Measurements from ENCODE around the gene CCR1.
"Not testable (repeated sequence)": the region's sequence is repeated elsewhere in the genome, so short reads cannot be mapped to it uniquely, and the experiment has no call there.

CCR1 gene

GRCh38 chr3:46214751-46215352, 6.7 kb upstream of the CCR1 start:
- intact Hi-C loops (cut with DNase I) = loop anchor here (10.0 kb wide), 1 partner anchor 130 kb away; no protein-coding TSS in a partner anchor
- no peak for DNase-seq

- intact Hi-C loops (cut with DNase I) = loop anchor here (10.0 kb wide), 1 partner anchor 128 kb away; no protein-coding TSS in a partner anchor
- no peak for DNase-seq
Measured at GRCh38 chr3:46213201-46213600, 5.1 kb upstream of the CCR1 start.

GRCh38 chr3:46212101-46212500, 4.0 kb upstream of the CCR1 start:
- intact Hi-C loops (cut with DNase I) = loop anchor here (10.0 kb wide), 1 partner anchor 127 kb away; no protein-coding TSS in a partner anchor
- DNase-seq = no peak

DNA sequence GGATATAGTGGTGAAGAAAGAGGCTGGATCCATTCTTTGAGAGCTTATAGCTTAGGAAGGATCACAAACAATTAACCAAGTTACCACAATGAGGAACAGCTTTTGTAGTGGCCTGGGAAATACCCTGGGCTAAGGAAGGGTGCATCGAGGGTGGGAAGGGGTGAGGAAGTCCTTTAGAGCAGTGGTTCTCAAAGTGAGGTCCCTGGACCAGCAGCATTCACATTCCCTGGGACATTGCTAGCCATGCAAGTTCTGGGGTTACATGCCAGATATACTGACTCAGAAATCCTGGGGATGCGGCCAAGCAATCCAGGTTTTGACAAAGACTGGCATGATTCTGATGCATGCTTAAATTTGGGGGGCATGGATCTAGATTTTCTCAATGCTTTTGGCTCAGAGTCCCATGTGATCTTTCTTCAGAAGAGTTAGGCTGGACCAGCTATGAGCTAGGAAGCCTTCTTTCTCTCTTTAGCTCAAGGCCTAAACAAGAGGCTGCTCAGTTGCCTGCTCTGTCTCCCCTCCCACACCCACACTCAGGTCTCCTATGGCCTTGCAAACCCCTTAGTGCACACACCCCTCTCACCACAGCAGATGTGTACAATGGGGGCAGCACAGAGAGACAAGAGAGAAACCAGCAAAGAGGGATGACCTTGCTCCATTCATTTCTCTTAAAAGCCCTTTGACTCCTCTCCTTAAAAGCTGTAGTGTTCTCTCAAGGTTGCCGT, 1.8 kb upstream of the CCR1 start:
- no peak for DNase-seq
- intact Hi-C loops (cut with DNase I) = loop anchor here (10.0 kb wide), 1 partner anchor 125 kb away; no protein-coding TSS in a partner anchor

DNA sequence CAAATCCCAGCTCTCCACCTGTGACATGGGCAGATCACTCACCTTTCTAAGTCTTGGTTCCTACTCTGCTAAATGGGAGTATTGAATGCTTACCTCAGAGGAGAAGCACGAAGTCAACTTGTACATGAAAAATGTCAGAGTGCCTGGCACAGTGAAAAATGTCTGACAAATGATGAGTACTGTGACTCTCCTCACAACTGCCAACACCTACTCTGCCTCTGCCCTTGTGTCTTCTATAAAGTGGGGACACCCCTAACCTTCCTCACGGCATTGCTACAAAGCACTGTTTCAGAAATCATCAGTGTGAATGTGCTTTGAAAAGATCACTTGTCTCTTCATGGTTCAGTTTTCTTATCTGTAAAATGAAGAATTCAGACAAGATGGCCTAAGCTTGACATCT, 940 bp upstream of the CCR1 start:
- intact Hi-C loops (cut with DNase I) = no loop called here
- no peak for DNase-seq

DNA sequence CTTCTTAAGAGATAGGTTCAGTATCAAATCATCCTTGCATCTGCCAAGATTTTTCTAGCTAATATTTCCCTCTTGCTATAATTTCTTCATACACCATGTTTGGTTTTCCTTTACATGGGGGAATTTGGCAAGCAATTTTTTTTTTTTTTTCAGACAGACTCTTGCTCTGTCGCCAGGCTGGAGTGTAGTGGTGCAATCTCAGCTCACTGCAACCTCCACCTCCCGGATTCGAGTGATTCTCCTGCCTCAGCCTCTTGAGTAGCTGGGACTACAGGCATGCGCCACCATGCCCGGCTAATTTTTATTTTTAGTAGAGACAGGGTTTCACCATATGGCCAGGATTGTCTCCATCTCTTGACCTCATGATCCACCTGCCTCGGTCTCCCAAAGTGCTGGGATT, 599 bp downstream of the CCR1 start:
- DNase-seq; intact Hi-C loops (cut with DNase I): not testable (repeated sequence)

- peak in 1 of 10 donors; percentile 70 for DNase-seq
- intact Hi-C loops (cut with DNase I) = no loop called here
Measured at GRCh38 chr3:46206282-46207015, 1.7 kb downstream of the CCR1 start.

GRCh38 chr3:46205286-46205960, 2.7 kb downstream of the CCR1 start:
- no peak for DNase-seq
- intact Hi-C loops (cut with DNase I) = no loop called here

GRCh38 chr3:46203681-46204080, 4.4 kb downstream of the CCR1 start:
- intact Hi-C loops (cut with DNase I) = no loop called here
- peak in 1 of 10 donors; percentile 79 for DNase-seq

GRCh38 chr3:46202535-46202934, 5.6 kb downstream of the CCR1 start:
- intact Hi-C loops (cut with DNase I) = no loop called here
- no peak for DNase-seq

DNA sequence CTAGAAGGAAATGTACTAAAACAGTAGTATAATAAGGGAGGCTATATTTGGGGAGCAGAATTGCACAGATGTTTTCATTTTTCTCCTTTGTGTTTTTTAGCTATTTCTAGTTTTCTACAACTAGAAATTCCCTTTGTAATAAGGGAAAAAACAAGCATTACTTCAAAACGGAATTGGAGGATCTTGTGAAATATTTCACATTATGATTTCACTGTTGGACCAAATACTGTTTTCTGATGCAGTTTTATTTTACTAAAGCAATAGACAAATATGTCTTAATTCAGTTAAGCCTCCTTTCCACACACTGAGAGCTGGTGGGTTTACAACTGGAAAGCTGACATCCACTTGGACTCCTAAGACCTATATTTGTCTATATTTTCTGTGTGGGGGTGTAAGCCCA, 7.3 kb downstream of the CCR1 start:
- no peak for DNase-seq
- intact Hi-C loops (cut with DNase I) = no loop called here

DNA sequence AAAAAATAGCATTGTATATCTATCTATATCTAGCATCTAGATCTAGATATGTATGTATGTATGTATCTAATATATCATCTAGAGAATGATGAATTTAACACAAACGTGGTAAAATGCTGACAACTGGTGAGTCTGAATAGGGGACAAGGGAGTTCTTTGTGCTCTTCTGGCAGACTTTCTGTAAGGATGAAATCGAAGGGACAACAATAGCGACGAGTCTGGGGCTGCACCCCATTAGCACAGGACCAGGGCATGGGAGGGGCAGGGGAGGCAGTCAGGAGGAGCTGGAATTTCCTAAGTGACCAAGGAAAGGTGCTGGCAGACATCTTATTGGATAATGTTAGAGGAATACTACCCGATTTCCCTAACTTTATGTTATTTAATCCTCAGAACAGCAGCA, 7.9 kb downstream of the CCR1 start:
- intact Hi-C loops (cut with DNase I) = no loop called here
- no peak for DNase-seq

DNA sequence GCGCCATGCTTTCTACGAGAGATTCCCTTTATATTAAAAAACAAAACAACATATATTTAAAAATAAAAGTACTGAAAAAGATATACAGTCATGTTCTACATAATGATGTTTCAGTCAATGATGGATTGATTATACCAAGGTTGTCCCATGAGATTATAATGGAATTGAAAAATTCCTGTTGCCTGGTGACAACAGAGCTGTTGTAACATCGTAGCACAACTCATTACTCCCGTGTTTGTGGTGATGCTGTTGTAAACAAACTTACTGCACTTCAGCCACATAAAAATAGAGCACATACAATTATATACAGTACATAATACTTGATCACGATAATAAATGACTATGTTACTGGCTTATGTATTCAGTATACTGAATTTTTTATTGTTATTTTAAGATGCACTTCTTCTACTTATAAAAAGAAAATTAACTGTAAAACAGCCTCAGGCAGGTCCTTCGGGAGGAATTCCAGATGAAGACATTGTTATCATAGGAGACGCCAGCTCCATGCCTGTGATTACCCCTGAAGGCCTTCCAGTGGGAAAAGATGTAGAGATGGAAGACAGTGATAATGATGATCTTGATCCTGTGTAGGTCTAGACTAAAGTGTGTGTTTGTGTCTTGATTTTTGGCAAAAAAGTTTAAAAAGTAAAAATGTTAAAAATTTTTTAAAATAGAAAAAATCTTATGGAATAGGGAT, 11.7 kb downstream of the CCR1 start:
- DNase-seq = no peak
- intact Hi-C loops (cut with DNase I) = no loop called here

DNA sequence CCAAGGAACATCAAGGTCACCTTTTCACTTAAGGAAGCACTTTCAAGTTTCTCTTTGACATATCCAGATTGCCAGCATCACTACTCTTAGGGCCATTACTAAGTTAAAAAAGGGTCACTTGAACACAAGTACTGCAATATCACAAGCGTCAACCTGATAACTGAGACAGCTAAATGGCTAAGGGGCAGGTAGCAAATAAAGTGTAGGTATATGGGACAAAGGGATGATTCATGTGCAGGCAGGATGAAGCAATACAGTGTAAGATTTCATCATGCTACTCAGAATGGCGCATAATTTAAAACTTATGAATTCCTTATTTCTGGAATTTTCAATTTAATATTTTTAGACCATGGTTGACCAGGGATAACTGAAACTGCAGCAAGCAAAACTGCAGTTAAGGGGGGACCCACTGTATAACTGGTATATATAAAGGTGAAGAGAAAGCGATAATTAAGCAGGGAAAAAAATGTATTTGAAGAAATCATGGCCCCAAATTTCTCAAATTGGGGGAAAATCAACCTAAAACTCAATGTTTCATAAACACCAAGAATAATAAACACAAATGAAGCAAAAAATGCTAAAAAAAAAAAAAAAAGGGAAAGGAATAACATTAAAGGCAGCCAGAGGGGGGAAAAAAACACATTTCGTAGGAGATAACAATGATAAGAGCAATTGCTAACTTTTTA, 13.1 kb downstream of the CCR1 start:
- intact Hi-C loops (cut with DNase I) = no loop called here
- no peak for DNase-seq

DNA sequence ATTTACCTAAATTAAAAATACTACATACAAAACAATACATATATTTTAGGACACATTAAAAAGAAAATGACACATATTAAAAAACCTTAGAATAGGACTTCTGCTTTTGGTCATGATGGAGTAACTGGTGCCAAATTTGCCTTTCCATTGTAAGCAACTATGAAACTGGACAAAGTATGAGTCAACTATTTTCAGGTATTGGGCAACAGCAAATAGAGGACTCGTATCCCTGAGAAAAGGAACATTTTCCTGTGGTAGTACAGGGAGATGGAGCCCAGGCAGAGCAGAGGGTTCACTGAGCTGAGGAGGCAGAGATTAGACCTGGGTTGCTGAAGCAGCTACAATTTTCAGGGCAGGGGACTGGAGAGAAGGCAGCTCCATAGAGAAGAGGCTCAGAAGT, 14.7 kb downstream of the CCR1 start:
- intact Hi-C loops (cut with DNase I) = no loop called here
- no peak for DNase-seq

- intact Hi-C loops (cut with DNase I) = no loop called here
- DNase-seq = no peak
Measured at GRCh38 chr3:46192939-46193338, 15.2 kb downstream of the CCR1 start.

DNA sequence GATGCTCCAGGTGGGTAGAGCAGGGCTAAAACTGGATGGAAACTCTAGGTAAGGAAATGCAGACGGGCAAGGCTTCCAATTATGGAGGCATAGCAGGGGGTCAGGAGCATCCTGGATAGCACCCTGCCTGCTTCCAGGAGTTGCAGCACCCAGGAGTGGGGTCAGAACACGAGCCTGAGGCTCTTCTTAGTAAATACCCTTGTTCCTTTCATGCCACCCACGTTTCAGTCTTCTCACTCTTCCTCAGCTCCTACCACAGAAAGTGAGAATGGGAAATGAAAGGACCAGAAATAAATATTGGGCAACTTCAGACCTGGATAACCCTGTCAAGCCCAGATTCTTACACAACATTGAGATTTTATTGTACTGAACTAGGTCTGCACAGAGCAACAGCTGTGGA, 16.4 kb downstream of the CCR1 start:
- DNase-seq = peak in 1 of 10 donors; percentile 55

DNA sequence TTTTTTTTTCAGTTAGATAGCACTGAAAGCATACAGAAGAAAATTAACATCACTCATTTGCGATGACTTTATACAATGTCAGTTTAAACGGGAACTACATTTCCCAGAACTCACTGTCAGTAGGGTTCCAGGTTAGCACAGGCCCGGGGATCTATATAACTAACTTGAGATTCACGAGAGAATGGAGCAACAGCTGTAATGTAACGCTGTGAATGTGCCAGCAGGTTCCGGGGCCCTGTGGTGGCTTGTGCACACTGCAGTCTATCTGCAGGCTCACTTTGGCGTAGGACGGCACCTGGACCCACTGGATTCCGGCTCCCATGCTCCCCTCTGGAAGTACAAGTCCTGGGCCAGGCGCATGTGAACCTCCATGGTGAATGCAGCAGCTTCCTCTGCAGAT, 19.4 kb downstream of the CCR1 start:
- peak in 1 of 10 donors; percentile 50 for DNase-seq
- intact Hi-C loops (cut with DNase I) = no loop called here

More for the DNA sequence above, 16.4 kb downstream of the CCR1 start:
- intact Hi-C loops (cut with DNase I) = no loop called here

- DNase-seq = no peak
- intact Hi-C loops (cut with DNase I) = no loop called here
Measured at GRCh38 chr3:46187876-46188275, 20.2 kb downstream of the CCR1 start.

- intact Hi-C loops (cut with DNase I) = no loop called here
- no peak for DNase-seq
Measured at GRCh38 chr3:46187341-46187700, 20.8 kb downstream of the CCR1 start.
